BLaER1 treated with 17β-estradiol and CSF1 and Interleukin-3, amounts not matched to agents 10 nM and 100 nM (cell line): ENCODE measurements around the gene PDE6A.

Source experiments
- H3K27ac ChIP-seq, 11 experiments: shearing (Covaris generic); formaldehyde crosslinking; 2 replicates each; pipeline ENCODE4 v1.8.1; 2022
- H3K27me3 ChIP-seq, 11 experiments: shearing (Covaris generic); formaldehyde crosslinking; 2 replicates each; pipeline ENCODE4 v1.8.1; 2022
- H3K36me3 ChIP-seq, 11 experiments: shearing (Covaris generic); formaldehyde crosslinking; 2 replicates each; pipeline ENCODE4 v1.8.1; 2022
- H3K4me1 ChIP-seq, 10 experiments: shearing (Covaris generic); formaldehyde crosslinking; 2 replicates each; pipeline ENCODE4 v1.8.1; 2022
- H3K4me2 ChIP-seq, 11 experiments: shearing (Covaris generic); formaldehyde crosslinking; 2 replicates each; pipeline ENCODE4 v1.8.1; 2022
- H3K4me3 ChIP-seq, 10 experiments: shearing (Covaris generic); formaldehyde crosslinking; 2 replicates each; pipeline ENCODE4 v1.8.1; 2022
- H3K9ac ChIP-seq, 11 experiments: shearing (Covaris generic); formaldehyde crosslinking; 2 replicates each; pipeline ENCODE4 v1.8.1; 2022
- H3K9me3 ChIP-seq, 11 experiments: shearing (Covaris generic); formaldehyde crosslinking; replicated peaks in 1 of 11; 2 replicates each; pipeline ENCODE4 v1.8.1; 2022
- H4K20me1 ChIP-seq, 11 experiments: shearing (Covaris generic); formaldehyde crosslinking; 2 replicates each; pipeline ENCODE4 v1.8.1; 2022
- Cebpa-rat ChIP-seq, 11 experiments: shearing (Covaris generic); IDR thresholded peaks; 2 replicates each; pipeline ENCODE4 v1.8.1; 2022

The PDE6A gene

DNA sequence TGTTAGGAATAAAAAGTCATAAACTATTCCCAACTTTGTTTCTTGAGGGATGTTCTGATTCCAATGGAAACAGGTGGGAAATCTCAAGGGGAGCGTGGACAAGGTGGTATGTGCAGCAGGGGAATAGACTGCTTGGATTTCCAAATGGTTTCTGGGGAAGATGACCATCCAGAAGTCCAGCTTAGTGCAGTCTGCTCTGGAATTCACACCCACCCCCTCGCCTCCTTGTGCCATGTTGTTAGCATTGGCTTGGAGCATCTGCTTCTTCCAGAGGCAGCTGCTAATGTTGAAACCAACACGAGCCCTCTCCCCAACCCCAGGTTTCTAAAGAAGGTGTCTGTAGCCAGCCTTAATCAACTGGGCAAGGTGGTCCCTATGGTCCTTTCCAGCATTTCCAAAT lies 90.9 kb downstream of the PDE6A start:
- Histone ChIP-seq H3K36me3 (peaks cover 16 to 57% (median 40%) of the 10 kb centered on the region in 11 experiments; a peak in 20 of 22 replicates), H3K4me1 (peaks cover 7 to 13% (median 8%) of the 10 kb centered on the region in 10 experiments; a peak in 16 of 20 replicates), H3K4me3 (no peak overlapping the region), H3K4me2 (no peak overlapping the region), H3K9ac (no peak overlapping the region), H3K27me3 (no peaks in the 10 kb centered on the region), H3K27ac (no peak overlapping the region), H4K20me1 (peaks cover 0 to 56% (median 0%) of the 10 kb centered on the region in 11 experiments; a peak in 5 of 22 replicates), H3K9me3 (no peaks in the 10 kb centered on the region)
- no peak for TF ChIP-seq Cebpa-rat (IDR thresholded peaks at IDR 0.05)

DNA sequence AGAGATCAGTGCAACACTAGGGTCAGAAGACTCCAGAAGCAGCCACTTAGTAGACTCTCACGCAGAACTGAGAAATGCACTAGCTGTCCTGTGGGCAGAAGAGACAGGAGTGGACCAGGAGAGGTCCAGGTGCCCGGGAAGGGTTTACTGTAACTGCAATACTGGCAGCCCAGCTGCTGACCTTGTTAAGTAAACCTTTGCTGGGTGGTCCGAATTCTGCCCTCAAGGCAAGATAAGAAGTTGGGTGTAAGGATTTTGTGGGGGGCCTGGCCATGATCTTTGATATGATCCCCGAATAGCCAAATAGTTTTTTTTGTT lies 91.3 kb downstream of the PDE6A start:
- H3K9ac ChIP-seq, result no peak overlapping the region
- H3K27ac ChIP-seq, result no peak overlapping the region
- H3K4me1 ChIP-seq, result peaks cover 7 to 13% (median 8%) of the 10 kb centered on the region in 10 experiments; a peak in 16 of 20 replicates
- no peak for TF ChIP-seq Cebpa-rat (IDR thresholded peaks at IDR 0.05)
- no peaks in the 10 kb centered on the region for H3K27me3 ChIP-seq
- H3K4me3 ChIP-seq, result no peak overlapping the region
- no peak overlapping the region for H3K4me2 ChIP-seq
- H3K36me3 ChIP-seq, result peaks cover 20 to 61% (median 44%) of the 10 kb centered on the region in 11 experiments; a peak in 21 of 22 replicates
- peaks cover 0 to 60% (median 0%) of the 10 kb centered on the region in 11 experiments; a peak in 5 of 22 replicates for H4K20me1 ChIP-seq
- no peaks in the 10 kb centered on the region for H3K9me3 ChIP-seq

DNA sequence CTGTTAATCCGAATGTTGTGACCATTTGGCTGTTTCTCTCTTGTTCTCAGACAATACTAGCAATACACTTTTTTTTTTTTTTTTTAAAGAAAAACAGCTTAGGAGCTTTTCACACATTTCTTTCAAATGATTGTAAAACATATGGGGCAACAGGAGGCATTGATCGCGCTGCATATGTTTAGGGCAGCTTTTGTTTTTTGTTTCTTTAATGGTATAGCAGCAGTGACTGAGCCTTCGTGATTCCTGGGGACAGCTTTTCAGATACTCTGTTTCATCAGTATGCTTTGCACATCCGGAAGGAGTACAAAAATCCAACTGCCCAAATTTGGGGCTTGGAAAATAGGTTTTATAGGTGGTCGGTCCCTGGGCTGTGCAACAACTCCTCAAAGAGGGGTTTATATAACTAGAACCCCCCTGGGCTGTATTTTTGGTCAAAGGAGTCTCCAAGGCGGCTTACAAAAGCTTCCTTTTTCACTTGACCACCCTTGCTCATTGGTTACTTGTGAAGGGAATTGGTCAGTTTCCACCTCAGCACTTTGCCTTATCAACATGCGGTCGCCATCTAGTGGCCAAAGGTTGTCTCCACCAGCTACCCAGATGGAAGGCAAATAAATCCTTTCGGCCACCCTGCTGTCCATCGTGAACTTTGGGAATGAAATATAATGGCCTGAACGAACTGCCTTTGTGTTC lies 91.8 kb downstream of the PDE6A start:
- Histone ChIP-seq H3K4me1 (peaks cover 5 to 10% (median 7%) of the 10 kb centered on the region in 10 experiments; a peak in 16 of 20 replicates), H4K20me1 (peaks cover 0 to 60% (median 0%) of the 10 kb centered on the region in 11 experiments; a peak in 5 of 22 replicates), H3K27ac (no peak overlapping the region), H3K27me3 (no peaks in the 10 kb centered on the region), H3K4me2 (no peak overlapping the region), H3K36me3 (peaks cover 25 to 66% (median 49%) of the 10 kb centered on the region in 11 experiments; a peak in 21 of 22 replicates), H3K9me3 (no peaks in the 10 kb centered on the region), H3K4me3 (no peak overlapping the region), H3K9ac (no peak overlapping the region)
- no peak for TF ChIP-seq Cebpa-rat (IDR thresholded peaks at IDR 0.05)

DNA sequence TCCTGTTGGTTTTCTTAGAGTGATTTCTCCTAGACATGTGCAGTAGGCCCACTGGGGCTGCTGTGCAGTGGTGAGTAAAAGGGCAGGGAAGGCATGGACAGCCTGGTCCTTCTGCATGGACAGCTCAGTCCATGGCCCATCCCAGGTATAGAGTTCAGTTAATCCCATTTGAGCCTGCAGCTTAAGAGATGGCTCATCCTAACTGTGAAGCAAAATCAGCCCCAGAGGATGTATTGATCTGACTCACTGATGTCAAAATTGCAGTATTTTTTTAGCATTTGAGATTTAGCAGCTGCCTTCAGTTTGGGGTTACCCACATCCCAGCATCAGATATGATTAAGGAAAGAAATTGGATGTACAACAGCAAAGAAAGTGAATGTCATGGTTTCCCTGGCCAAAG lies 93.4 kb downstream of the PDE6A start:
- peaks cover 0 to 46% (median 0%) of the 10 kb centered on the region in 11 experiments; a peak in 5 of 22 replicates for H4K20me1 ChIP-seq
- H3K27ac ChIP-seq, result no peak overlapping the region
- no peaks in the 10 kb centered on the region for H3K27me3 ChIP-seq
- no peaks in the 10 kb centered on the region for H3K4me1 ChIP-seq
- H3K9me3 ChIP-seq, result no peaks in the 10 kb centered on the region
- no peak overlapping the region for H3K4me2 ChIP-seq
- H3K4me3 ChIP-seq, result no peak overlapping the region
- peaks cover 41 to 78% (median 59%) of the 10 kb centered on the region in 11 experiments for H3K36me3 ChIP-seq
- H3K9ac ChIP-seq, result no peak overlapping the region
- TF ChIP-seq Cebpa-rat (IDR thresholded peaks at IDR 0.05), result no peak

DNA sequence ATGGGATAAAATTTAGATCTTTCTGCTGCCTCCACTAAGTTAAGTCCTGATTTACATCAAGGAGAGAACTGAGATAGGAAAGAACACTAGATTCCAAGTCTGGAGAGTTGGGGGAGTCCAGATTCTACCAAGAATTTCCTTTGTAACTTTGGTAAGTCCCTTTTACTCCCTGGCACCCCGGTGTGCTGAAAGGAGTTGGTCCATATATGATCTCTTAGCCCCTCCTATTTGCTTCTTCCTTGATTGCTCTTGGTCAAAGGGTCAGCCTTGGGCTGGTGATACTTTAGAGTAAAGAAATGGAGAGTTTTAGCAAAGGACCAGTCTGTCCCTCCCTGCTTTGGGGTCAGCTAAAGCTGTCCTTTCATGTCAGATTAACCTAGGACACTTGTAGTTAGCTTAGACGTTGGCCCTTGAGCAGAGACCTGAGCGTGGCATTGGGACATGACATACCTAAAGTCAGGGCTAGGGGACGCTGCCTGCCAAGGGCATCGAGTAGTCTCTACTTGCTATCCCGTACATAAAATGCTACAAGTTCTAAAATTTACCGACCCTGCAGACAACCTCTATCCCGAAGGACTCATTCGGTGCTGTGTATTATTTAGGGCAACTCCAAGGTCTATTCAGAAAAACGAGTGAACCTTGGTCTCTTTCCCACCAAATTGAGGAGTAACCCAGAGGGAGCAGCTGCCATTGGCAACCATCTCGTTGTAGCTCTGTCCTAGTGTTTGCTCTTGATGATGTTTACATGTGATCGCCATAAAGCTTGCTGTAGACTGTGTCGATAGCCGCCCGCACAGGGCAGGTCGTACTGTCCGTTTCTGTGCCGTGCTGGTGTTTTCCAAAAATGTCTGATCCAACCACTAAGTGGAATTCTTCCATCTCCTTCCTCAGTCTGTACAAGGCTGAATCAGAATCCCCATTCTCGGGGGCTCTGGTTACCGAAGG lies 94.4 kb downstream of the PDE6A start:
- Histone ChIP-seq H3K36me3 (peaks cover 51 to 78% (median 67%) of the 10 kb centered on the region in 11 experiments), H4K20me1 (peaks cover 0 to 44% (median 0%) of the 10 kb centered on the region in 11 experiments; a peak in 4 of 22 replicates), H3K4me1 (no peaks in the 10 kb centered on the region), H3K9ac (no peak overlapping the region), H3K27me3 (no peaks in the 10 kb centered on the region), H3K4me3 (no peak overlapping the region), H3K9me3 (no peaks in the 10 kb centered on the region), H3K4me2 (no peak overlapping the region), H3K27ac (no peak overlapping the region)
- no peak for TF ChIP-seq Cebpa-rat (IDR thresholded peaks at IDR 0.05)

DNA sequence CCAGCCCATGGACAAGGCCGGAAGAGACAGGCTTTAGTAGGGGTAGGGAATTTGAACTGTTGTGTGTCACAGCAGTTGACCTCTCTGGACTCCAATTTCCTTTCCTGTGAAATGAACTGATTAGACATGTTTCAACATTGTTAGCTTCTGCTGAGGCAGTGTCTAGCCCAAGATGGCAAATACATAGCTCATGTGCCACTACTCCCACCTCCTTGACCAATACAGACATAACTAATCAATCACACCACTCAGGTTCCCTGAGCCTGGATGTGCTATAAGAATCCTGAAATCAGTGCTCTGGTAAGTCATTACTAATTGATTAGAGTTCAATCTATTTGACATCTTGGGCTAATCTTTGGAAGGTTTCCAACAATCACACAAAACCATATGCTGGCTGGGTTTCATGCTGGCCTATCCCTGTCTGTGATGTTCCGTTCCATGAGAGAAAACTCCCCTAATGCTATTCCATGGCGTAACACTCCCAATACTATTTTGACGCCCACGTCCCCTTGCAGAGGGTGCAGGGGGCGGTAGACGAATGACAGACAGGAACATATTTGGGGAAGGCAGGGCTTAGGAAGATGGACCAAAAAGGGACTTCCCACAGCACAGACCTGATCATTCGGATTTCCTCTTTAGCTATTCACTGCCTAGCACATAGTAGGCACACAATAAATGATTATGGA lies 95.2 kb downstream of the PDE6A start:
- peaks cover 0 to 44% (median 0%) of the 10 kb centered on the region in 11 experiments; a peak in 4 of 22 replicates for H4K20me1 ChIP-seq
- no peak overlapping the region for H3K9ac ChIP-seq
- no peaks in the 10 kb centered on the region for H3K9me3 ChIP-seq
- H3K4me2 ChIP-seq, result no peak overlapping the region
- H3K27me3 ChIP-seq, result no peaks in the 10 kb centered on the region
- no peak for TF ChIP-seq Cebpa-rat (IDR thresholded peaks at IDR 0.05)
- no peaks in the 10 kb centered on the region for H3K4me1 ChIP-seq
- H3K27ac ChIP-seq, result no peak overlapping the region
- no peak overlapping the region for H3K4me3 ChIP-seq
- H3K36me3 ChIP-seq, result peaks cover 59 to 79% (median 71%) of the 10 kb centered on the region in 11 experiments

DNA sequence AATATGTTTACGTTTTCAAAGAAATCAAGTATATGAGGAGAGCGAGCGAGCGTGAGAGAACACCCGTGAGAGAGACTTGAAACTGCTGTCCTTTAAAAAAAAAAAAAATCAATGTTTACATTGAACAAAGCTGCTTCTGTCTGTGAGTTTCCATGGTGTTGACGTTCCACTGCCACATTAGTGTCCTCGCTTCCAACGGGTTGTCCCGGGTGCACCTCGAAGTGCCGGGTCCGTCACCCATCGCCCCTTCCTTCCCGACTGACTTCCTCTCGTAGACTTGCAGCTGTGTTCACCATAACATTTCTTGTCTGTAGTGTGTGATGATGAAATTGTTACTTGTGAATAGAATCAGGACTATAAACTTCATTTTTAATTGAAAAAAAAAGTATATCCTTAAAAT lies 97.0 kb downstream of the PDE6A start:
- H3K4me2 ChIP-seq, result no peak overlapping the region
- H3K27ac ChIP-seq, result no peak overlapping the region
- no peak overlapping the region for H3K4me3 ChIP-seq
- H3K36me3 ChIP-seq, result peaks cover 77 to 97% (median 87%) of the 10 kb centered on the region in 11 experiments
- no peaks in the 10 kb centered on the region for H3K9me3 ChIP-seq
- H3K4me1 ChIP-seq, result no peaks in the 10 kb centered on the region
- H3K9ac ChIP-seq, result no peak overlapping the region
- H3K27me3 ChIP-seq, result no peaks in the 10 kb centered on the region
- peaks cover 0 to 39% (median 0%) of the 10 kb centered on the region in 11 experiments; a peak in 4 of 22 replicates for H4K20me1 ChIP-seq
- TF ChIP-seq Cebpa-rat (IDR thresholded peaks at IDR 0.05), result no peak

DNA sequence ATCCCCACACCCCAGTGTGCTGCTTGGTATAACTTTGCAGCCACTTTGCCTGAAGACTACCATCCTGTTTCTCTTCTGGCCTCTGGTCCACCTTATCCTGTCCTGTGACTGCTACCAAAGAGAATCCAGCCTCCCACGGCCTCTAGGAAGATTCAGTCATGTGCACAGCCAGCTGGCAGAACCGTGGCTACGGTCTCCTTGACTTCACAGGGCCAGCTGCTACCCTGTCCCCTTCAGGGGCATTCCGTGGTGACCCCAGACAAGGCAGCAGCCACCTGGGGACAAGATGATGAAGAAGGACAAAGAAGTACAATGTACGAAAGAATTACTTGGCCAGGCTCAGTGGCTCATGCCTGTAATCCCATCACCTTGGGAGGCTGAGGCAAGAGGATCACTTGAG lies 98.6 kb downstream of the PDE6A start:
- H3K27ac ChIP-seq, result no peak overlapping the region
- peaks cover 0 to 40% (median 0%) of the 10 kb centered on the region in 11 experiments; a peak in 3 of 22 replicates for H4K20me1 ChIP-seq
- H3K4me3 ChIP-seq, result no peak overlapping the region
- H3K9me3 ChIP-seq, result no peaks in the 10 kb centered on the region
- peaks cover 92 to 100% (median 99%) of the 10 kb centered on the region in 11 experiments for H3K36me3 ChIP-seq
- no peak for TF ChIP-seq Cebpa-rat (IDR thresholded peaks at IDR 0.05)
- no peak overlapping the region for H3K4me2 ChIP-seq
- no peaks in the 10 kb centered on the region for H3K27me3 ChIP-seq
- no peak overlapping the region for H3K9ac ChIP-seq
- H3K4me1 ChIP-seq, result no peaks in the 10 kb centered on the region

DNA sequence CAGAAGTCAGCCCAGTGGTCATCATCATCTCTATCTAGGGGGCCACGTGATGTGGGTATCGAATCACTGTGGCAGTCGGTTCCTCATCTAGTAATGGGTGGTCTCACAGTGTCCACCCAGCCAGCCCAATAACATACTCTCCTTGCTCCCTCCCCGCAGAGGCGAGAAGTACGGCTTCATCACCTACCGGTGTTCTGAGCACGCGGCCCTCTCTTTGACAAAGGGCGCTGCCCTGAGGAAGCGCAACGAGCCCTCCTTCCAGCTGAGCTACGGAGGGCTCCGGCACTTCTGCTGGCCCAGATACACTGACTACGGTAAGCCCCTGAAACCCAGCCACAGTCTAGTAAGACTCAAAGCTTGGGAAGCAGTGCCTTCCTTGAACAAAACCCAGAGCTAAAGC lies 99.0 kb downstream of the PDE6A start:
- Histone ChIP-seq H3K27ac (no peak overlapping the region), H3K4me2 (no peak overlapping the region), H3K36me3 (peaks cover 93 to 100% (median 99%) of the 10 kb centered on the region in 11 experiments), H3K27me3 (no peaks in the 10 kb centered on the region), H4K20me1 (peaks cover 0 to 40% (median 0%) of the 10 kb centered on the region in 11 experiments; a peak in 3 of 22 replicates), H3K9ac (no peak overlapping the region), H3K9me3 (no peaks in the 10 kb centered on the region), H3K4me1 (no peaks in the 10 kb centered on the region), H3K4me3 (no peak overlapping the region)
- TF ChIP-seq Cebpa-rat (IDR thresholded peaks at IDR 0.05), result no peak
